Smooth muscle cell (in vitro differentiated cells): ENCODE measurements around the gene MAK. TPM values are rescaled to one million over a fixed set of nuclear protein-coding genes. Genes with fewer than 3 reads are reported as not detected.

ENCODE experiments used
- DNase-seq: peaks from one replicate; lab custom pipeline; 2025; ENCODE audit not compliant: unreplicated experiment; lab: John Stamatoyannopoulos, UW
- H2AFZ ChIP-seq: fragments of 200-600 bp; sonication (generic); 2 replicates; pipeline ENCODE4 v1.6.0; 2016; ENCODE audit warnings: antibody characterized with exemption, low read depth, mild to moderate bottlenecking
- H3F3A ChIP-seq: fragments of 200-600 bp; sonication (generic); 2 replicates; pipeline ENCODE4 v1.6.0; 2017; ENCODE audit warnings: antibody characterized with exemption, low read depth
- H3K27ac ChIP-seq: fragments of 200-600 bp; sonication (generic); 2 replicates; pipeline ENCODE4 v1.5.1; 2016; ENCODE audit warnings: low read depth, mild to moderate bottlenecking
- H3K27me3 ChIP-seq: fragments of 200-600 bp; sonication (generic); 2 replicates; pipeline ENCODE4 v1.6.1; 2016; ENCODE audit warnings: low read depth, mild to moderate bottlenecking
- H3K36me3 ChIP-seq: fragments of 200-600 bp; sonication (generic); 2 replicates; pipeline ENCODE4 v1.5.1; 2016; ENCODE audit warnings: low read depth
- H3K4me1 ChIP-seq: fragments of 200-600 bp; sonication (generic); 2 replicates; pipeline ENCODE4 v1.5.1; 2016; ENCODE audit warnings: low read depth
- H3K4me2 ChIP-seq: fragments of 200-600 bp; sonication (generic); 2 replicates; pipeline ENCODE4 v1.6.0; 2016; ENCODE audit warnings: mild to moderate bottlenecking
- H3K4me3 ChIP-seq: fragments of 200-600 bp; sonication (generic); 2 replicates; pipeline ENCODE4 v1.5.1; 2016; ENCODE audit warnings: mild to moderate bottlenecking
- H3K79me2 ChIP-seq: fragments of 200-600 bp; sonication (generic); 2 replicates; pipeline ENCODE4 v1.6.0; 2016; ENCODE audit warnings: low read depth, mild to moderate bottlenecking
- H3K9ac ChIP-seq: fragments of 200-600 bp; sonication (generic); 2 replicates; pipeline ENCODE4 v1.6.0; 2016; ENCODE audit warnings: low read depth
- H3K9me3 ChIP-seq: fragments of 200-600 bp; sonication (generic); replicated peaks from 2 replicates; pipeline ENCODE4 v1.5.1; 2016; ENCODE audit warnings: low read depth
- H4K20me1 ChIP-seq: fragments of 200-600 bp; sonication (generic); 2 replicates; pipeline ENCODE4 v1.6.0; 2016; ENCODE audit warnings: low read depth
- CTCF ChIP-seq: fragments of 200-600 bp; sonication (generic); IDR thresholded peaks from 2 replicates; pipeline ENCODE4 v1.5.1; 2017; ENCODE audit warnings: borderline replicate concordance, mild to moderate bottlenecking, antibody characterized with exemption; ENCODE audit not compliant: insufficient read depth, poor library complexity, severe bottlenecking
- WGBS: methylation state at CpG from one replicate; pipeline ENCODE4 v1.1.7; 2016; ENCODE audit warnings: low lambda C conversion rate; 5-methylcytosine and 5-hydroxymethylcytosine counted together
- polyA plus RNA-seq: library from polyadenylated mRNA; unstranded; fragments of >200 nt; fragmentation: Nextera tagmentation; extraction: Ambion mirVana; gene quantifications from 2 replicates; pipeline ENCODE4 v1.2.1, GENCODE V29; 2016
- total RNA-seq: library from RNA; depleted of rRNA; stranded (reverse); fragments of >200 nt; gene quantifications from 2 replicates; pipeline ENCODE4 v1.2.3, GENCODE V29; 2014

Gene MAK
- total and polyA plus RNA-seq, 2 experiments from 2014 or later: 0.07 TPM; not detected in 1

DNA sequence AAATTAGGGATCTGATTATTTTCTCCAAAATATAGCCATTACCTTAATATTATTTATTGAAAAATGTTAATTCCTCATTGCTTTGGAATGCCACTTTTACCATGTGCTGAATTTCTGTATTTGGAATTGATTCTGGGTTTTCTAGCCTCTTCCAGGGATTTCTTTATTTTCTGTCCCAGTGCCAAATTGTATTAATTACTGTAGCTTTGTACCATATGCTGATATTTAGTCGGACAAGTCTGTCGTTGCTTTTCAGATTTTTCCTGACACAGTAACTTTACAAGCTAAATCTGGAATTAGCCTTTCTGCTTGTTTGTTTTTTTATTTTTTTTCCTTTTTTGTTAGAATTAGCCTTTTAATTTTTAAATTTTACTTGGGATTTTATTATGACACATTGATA, 101.6 kb downstream of the MAK start:
- Histone ChIP-seq H2AFZ (no peak overlapping the region), H3K4me3 (no peak overlapping the region), H3K27ac (no peak overlapping the region), H3K27me3 (no peaks in the 10 kb centered on the region), H3K36me3 (no peaks in the 10 kb centered on the region), H3K4me1 (peaks cover 3% of the 10 kb centered on the region), H3K79me2 (no peaks in the 10 kb centered on the region), H3K9ac (no peak overlapping the region), H4K20me1 (no peaks in the 10 kb centered on the region), H3F3A (peaks cover 8% of the 10 kb centered on the region), H3K9me3 (no peaks in the 10 kb centered on the region), H3K4me2 (no peak overlapping the region)
- TF ChIP-seq CTCF: no peak
- DNase-seq: no peak
- 97% methylated on average over 2 of the region's 2 CpGs for WGBS

DNA sequence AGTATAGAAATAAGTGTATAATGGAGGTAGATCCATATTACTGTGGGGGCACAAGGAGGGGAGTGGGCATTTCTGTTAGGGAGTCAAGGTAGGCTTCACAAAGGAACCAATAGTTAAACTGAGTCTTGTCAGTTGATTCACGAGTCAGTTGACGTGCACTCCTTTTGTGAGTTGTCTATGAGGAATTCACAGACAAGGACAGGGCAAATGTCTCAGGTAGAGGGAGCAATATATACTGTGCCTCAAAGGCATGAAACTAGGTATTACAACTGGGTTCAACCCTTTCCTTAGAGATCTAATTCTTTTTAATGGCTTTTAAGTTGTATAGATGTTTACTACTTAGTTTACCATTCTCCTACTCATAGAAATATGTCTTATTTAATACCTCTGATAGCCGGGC, 104.5 kb downstream of the MAK start:
- Histone ChIP-seq H3K27me3 (no peaks in the 10 kb centered on the region), H3K4me3 (no peak overlapping the region), H3K4me1 (peaks cover 3% of the 10 kb centered on the region), H2AFZ (no peak overlapping the region), H4K20me1 (no peaks in the 10 kb centered on the region), H3K9me3 (no peaks in the 10 kb centered on the region), H3K9ac (peak overlapping the region; percentile 15), H3K4me2 (no peak overlapping the region), H3K36me3 (peaks cover 7% of the 10 kb centered on the region), H3F3A (peaks cover 8% of the 10 kb centered on the region), H3K27ac (peak overlapping the region; percentile 82), H3K79me2 (no peaks in the 10 kb centered on the region)
- no peak for TF ChIP-seq CTCF
- no peak for DNase-seq
- 71% methylated on average over 3 of the region's 3 CpGs for WGBS

GRCh38 chr6:10733151-10733715, 105.1 kb downstream of the MAK start:
- no peaks in the 10 kb centered on the region for H4K20me1 ChIP-seq
- no peaks in the 10 kb centered on the region for H3K27me3 ChIP-seq
- TF ChIP-seq CTCF: no peak
- H2AFZ ChIP-seq: no peak overlapping the region
- no peak overlapping the region for H3K4me2 ChIP-seq
- 72% methylated on average over 17 of the region's 17 CpGs for WGBS
- peak overlapping the region; percentile 5 for H3K9ac ChIP-seq
- H3K4me1 ChIP-seq: peaks cover 3% of the 10 kb centered on the region
- peaks cover 8% of the 10 kb centered on the region for H3F3A ChIP-seq
- H3K79me2 ChIP-seq: no peaks in the 10 kb centered on the region
- peaks cover 7% of the 10 kb centered on the region for H3K36me3 ChIP-seq
- peak overlapping the region; percentile 82 for H3K27ac ChIP-seq
- no peak overlapping the region for H3K4me3 ChIP-seq
- H3K9me3 ChIP-seq: no peaks in the 10 kb centered on the region
- DNase-seq: no peak

GRCh38 chr6:10730254-10730653, 108.1 kb downstream of the MAK start:
- H3K27ac ChIP-seq: no peak overlapping the region
- H3K4me1 ChIP-seq: peaks cover 2% of the 10 kb centered on the region
- no peaks in the 10 kb centered on the region for H4K20me1 ChIP-seq
- no peak for TF ChIP-seq CTCF
- H3K4me2 ChIP-seq: no peak overlapping the region
- H3K79me2 ChIP-seq: no peaks in the 10 kb centered on the region
- H3K9ac ChIP-seq: no peak overlapping the region
- 94% methylated on average over 3 of the region's 3 CpGs for WGBS
- H3F3A ChIP-seq: peaks cover 8% of the 10 kb centered on the region
- no peak for DNase-seq
- H3K36me3 ChIP-seq: peaks cover 15% of the 10 kb centered on the region
- no peak overlapping the region for H3K4me3 ChIP-seq
- H2AFZ ChIP-seq: no peak overlapping the region
- no peaks in the 10 kb centered on the region for H3K9me3 ChIP-seq
- no peaks in the 10 kb centered on the region for H3K27me3 ChIP-seq
